Endothelial cell (in vitro differentiated cells): Measurements from ENCODE around the gene GDF9. TPM values are rescaled to one million over a fixed set of nuclear protein-coding genes. Genes with fewer than 3 reads are reported as not detected.
A peak's percentile ranks its signal among the peaks of the same experiment; 100 is the strongest.

ENCODE experiments used
- DNase-seq: peaks from one replicate; pipeline ENCODE4 v3.0.0; 2021; ENCODE audit warnings: low spot score
- H3K27ac Mint-ChIP-seq: one replicate; pipeline ENCODE4 v1.8.0; 2021; ENCODE audit warnings: mixed read lengths, inconsistent platforms; ENCODE audit not compliant: unreplicated experiment
- H3K27me3 Mint-ChIP-seq: one replicate; pipeline ENCODE4 v1.8.0; 2021; ENCODE audit warnings: mild to moderate bottlenecking, moderate library complexity, mixed read lengths, inconsistent platforms; ENCODE audit not compliant: unreplicated experiment
- H3K36me3 Mint-ChIP-seq: one replicate; pipeline ENCODE4 v1.8.0; 2021; ENCODE audit warnings: mild to moderate bottlenecking, low read depth, mixed read lengths, inconsistent platforms; ENCODE audit not compliant: unreplicated experiment
- H3K4me1 Mint-ChIP-seq: one replicate; pipeline ENCODE4 v1.8.0; 2021; ENCODE audit warnings: mild to moderate bottlenecking, mixed read lengths, inconsistent platforms; ENCODE audit not compliant: unreplicated experiment
- H3K4me3 Mint-ChIP-seq: one replicate; pipeline ENCODE4 v1.8.0; 2021; ENCODE audit warnings: mild to moderate bottlenecking, mixed read lengths, inconsistent platforms; ENCODE audit not compliant: unreplicated experiment
- H3K9me3 Mint-ChIP-seq: one replicate; pipeline ENCODE4 v1.8.0; 2021; ENCODE audit warnings: mixed read lengths, inconsistent platforms; ENCODE audit not compliant: unreplicated experiment
- CTCF ChIP-seq: fragments of 200-600 bp; sonication (generic); IDR thresholded peaks from one replicate; pipeline ENCODE4 v1.5.0; 2021; ENCODE audit warnings: antibody characterized with exemption; ENCODE audit not compliant: unreplicated experiment
- total RNA-seq: library from RNA; stranded (reverse); fragmentation: NEBNext Ultra II Directional; extraction: Animal tissue kit (Norgen Biotek cat#: 25700); gene quantifications from one replicate; pipeline ENCODE4 v1.2.1, GENCODE V29; 2021; ENCODE audit not compliant: unreplicated experiment

GDF9 gene
- total RNA-seq, 1 donor from 2014 or later, result 0.33 TPM

GRCh38 chr5:132813599-132814502 is 52.4 kb downstream of the GDF9 start:
- DNase-seq, result peak; percentile 38
- Mint-ChIP-seq H3K36me3 (no peaks in the 10 kb centered on the region), H3K4me1 (peaks cover 6% of the 10 kb centered on the region), H3K4me3 (no peak overlapping the region), H3K27me3 (peaks cover 6% of the 10 kb centered on the region), H3K9me3 (no peaks in the 10 kb centered on the region), H3K27ac (no peak overlapping the region)
- no peak for TF ChIP-seq CTCF

GRCh38 chr5:132812781-132813598 is 53.3 kb downstream of the GDF9 start, which contains the start of gene SOWAHA:
Gene SOWAHA (plus strand): TSS chr5:132813302. CDS start chr5:132813622, 320 bp downstream.
- DNase-seq, result no peak
- Mint-ChIP-seq H3K4me3 (peak within 1 kb of the TSS; percentile 62), H3K27me3 (peaks cover 6% of the 10 kb centered on the region), H3K4me1 (peaks cover 6% of the 10 kb centered on the region), H3K36me3 (no peaks in the 10 kb centered on the region), H3K9me3 (no peaks in the 10 kb centered on the region), H3K27ac (no peak within 1 kb of the TSS)
- TF ChIP-seq CTCF, result no peak

GRCh38 chr5:132812123-132812765 is 54.0 kb downstream of the GDF9 start:
- DNase-seq, result no peak

More at GRCh38 chr5:132812123-132812765, 54.0 kb downstream of the GDF9 start:
- Mint-ChIP-seq H3K4me1 (peaks cover 6% of the 10 kb centered on the region), H3K27ac (no peak overlapping the region), H3K9me3 (no peaks in the 10 kb centered on the region), H3K36me3 (no peaks in the 10 kb centered on the region), H3K4me3 (no peak overlapping the region), H3K27me3 (peaks cover 6% of the 10 kb centered on the region)
- no peak for TF ChIP-seq CTCF

Other genes with a start within 250 kb of the GDF9 start
- not detected for gene IL13, start 208.3 kb downstream of the GDF9 start, total RNA-seq
- not detected for gene IL4, start 192.5 kb downstream of the GDF9 start, total RNA-seq
- gene KIF3A, start 128.9 kb downstream of the GDF9 start, total RNA-seq, result 11.5 TPM
- gene CCNI2, start 119.0 kb downstream of the GDF9 start, total RNA-seq, result not detected
- 22.8 TPM for gene SEPTIN8, start 89.2 kb downstream of the GDF9 start, total RNA-seq
- not detected for gene SOWAHA, start 53.2 kb downstream of the GDF9 start, total RNA-seq
- gene SHROOM1, start 35.8 kb downstream of the GDF9 start, total RNA-seq, result 5.6 TPM
- gene UQCRQ, start 173 bp upstream of the GDF9 start, total RNA-seq, result 152 TPM
- gene LEAP2, start 7.2 kb upstream of the GDF9 start, total RNA-seq, result 0.82 TPM
- 87.4 TPM for gene AFF4, start 97.2 kb upstream of the GDF9 start, total RNA-seq
- 33.0 TPM for gene ZCCHC10, start 160.1 kb upstream of the GDF9 start, total RNA-seq
- 162 TPM for gene HSPA4, start 185.5 kb upstream of the GDF9 start, total RNA-seq